ENCODE data around the gene CYP2D6.

Gene CYP2D6

DNA sequence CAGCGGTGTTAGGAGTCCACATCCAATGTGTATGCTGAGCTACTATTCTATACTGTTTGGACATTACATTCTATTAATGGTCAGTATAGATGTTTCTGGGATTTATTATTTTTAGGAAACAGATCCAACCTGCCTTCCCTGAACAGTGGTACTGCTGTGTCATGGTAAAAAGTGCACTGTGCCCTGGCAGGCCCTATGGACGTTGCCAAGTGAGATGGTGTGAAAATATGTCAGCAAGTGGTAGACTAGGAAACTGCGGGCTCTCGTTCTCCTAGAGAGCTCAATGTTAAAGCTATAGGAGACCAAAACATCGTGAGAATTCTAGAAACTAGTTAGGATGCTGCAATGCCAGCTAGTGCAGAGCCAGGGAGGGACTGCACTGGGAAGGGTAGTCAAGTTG, 26.0 kb upstream of the CYP2D6 start:
- Histone ChIP-seq H3K36me3 (ENCODE audit: control insufficient read depth in 1 of 2, insufficient read depth in 2 of 2, low read length in 2 of 2) (peaks cover 10 to 16% of the 10 kb centered on the region in 2 experiments), H2BK12ac (ENCODE audit: low read length) (no peak overlapping the region), H4K8ac (ENCODE audit: low read depth, low read length) (no peak overlapping the region), H3K9me3 (ENCODE audit: insufficient read depth, low read depth, low read length) (peaks cover 2% of the 10 kb centered on the region), H3K4ac (ENCODE audit: low read depth, low read length) (no peak overlapping the region), H3K27me3 (ENCODE audit: insufficient read depth, low read length) (no peaks in the 10 kb centered on the region), H3K27ac (ENCODE audit: low read depth, low read length) (no peak overlapping the region), H2BK5ac (ENCODE audit: low read depth, low read length, poor library complexity) (no peak overlapping the region), H2AFZ (ENCODE audit: insufficient read depth, low read length, poor library complexity) (no peak overlapping the region), H3K14ac (ENCODE audit: low read length) (no peak overlapping the region), H3K9ac (ENCODE audit: low read length) (no peak overlapping the region), H2AK5ac (ENCODE audit: low read length) (no peak overlapping the region), H2BK120ac (ENCODE audit: insufficient read depth, low read length, poor library complexity) (no peak overlapping the region), H4K91ac (ENCODE audit: low read depth, low read length) (no peak overlapping the region), H3K18ac (ENCODE audit: low read length) (no peak overlapping the region), H3K4me1 (ENCODE audit: control insufficient read depth in 1 of 2, insufficient read depth in 2 of 2, low read length in 2 of 2) (no peaks in the 10 kb centered on the region), H3K4me3 (ENCODE audit: low read depth, low read length) (no peak overlapping the region), H4K12ac (ENCODE audit: low read depth, low read length) (no peak overlapping the region), H3K23ac (ENCODE audit: low read length) (no peak overlapping the region), H3K79me1 (ENCODE audit: low read length) (no peaks in the 10 kb centered on the region), H3K79me2 (ENCODE audit: control insufficient read depth, insufficient read depth, low read length, poor library complexity) (no peaks in the 10 kb centered on the region), H3K4me2 (ENCODE audit: low read length) (no peak overlapping the region)
- WGBS (ENCODE audit: extremely low coverage, insufficient coverage, insufficient read length) = no CpG with 5 or more reads among the region's 5 CpGs
- DNase-seq = no peak

DNA sequence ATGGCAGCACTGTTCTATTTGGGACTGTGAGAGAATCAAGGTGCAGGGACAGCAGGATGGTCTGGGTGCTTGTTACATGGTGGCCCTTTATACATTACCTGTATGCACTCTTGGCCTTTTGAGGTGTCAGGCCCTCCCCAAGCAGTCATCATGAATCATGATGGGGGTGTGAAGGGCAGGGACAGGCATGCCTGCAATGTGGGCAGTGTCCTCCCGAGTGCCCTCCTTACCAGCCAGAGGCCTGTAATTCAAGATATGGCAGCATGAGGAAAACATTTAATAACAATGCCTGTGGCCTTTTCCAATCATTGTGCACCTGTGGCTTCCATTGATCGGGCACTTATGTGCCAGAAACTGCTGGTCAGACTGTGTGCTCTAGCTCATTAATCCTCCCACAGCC, 25.5 kb upstream of the CYP2D6 start:
- Histone ChIP-seq H3K14ac (ENCODE audit: low read length) (no peak overlapping the region), H4K91ac (ENCODE audit: low read depth, low read length) (no peak overlapping the region), H3K36me3 (ENCODE audit: control insufficient read depth in 1 of 2, insufficient read depth in 2 of 2, low read length in 2 of 2) (peaks cover 10 to 16% of the 10 kb centered on the region in 2 experiments), H3K4me1 (ENCODE audit: control insufficient read depth in 1 of 2, insufficient read depth in 2 of 2, low read length in 2 of 2) (no peaks in the 10 kb centered on the region), H2BK12ac (ENCODE audit: low read length) (no peak overlapping the region), H3K4me3 (ENCODE audit: low read depth, low read length) (no peak overlapping the region), H3K27me3 (ENCODE audit: insufficient read depth, low read length) (no peaks in the 10 kb centered on the region), H3K79me1 (ENCODE audit: low read length) (no peaks in the 10 kb centered on the region), H3K9me3 (ENCODE audit: insufficient read depth, low read depth, low read length) (peaks cover 2% of the 10 kb centered on the region), H2BK120ac (ENCODE audit: insufficient read depth, low read length, poor library complexity) (no peak overlapping the region), H3K4ac (ENCODE audit: low read depth, low read length) (no peak overlapping the region), H3K9ac (ENCODE audit: low read length) (no peak overlapping the region), H3K27ac (ENCODE audit: low read depth, low read length) (no peak overlapping the region), H3K18ac (ENCODE audit: low read length) (no peak overlapping the region), H4K8ac (ENCODE audit: low read depth, low read length) (no peak overlapping the region), H3K79me2 (ENCODE audit: control insufficient read depth, insufficient read depth, low read length, poor library complexity) (no peaks in the 10 kb centered on the region), H3K4me2 (ENCODE audit: low read length) (no peak overlapping the region), H2AFZ (ENCODE audit: insufficient read depth, low read length, poor library complexity) (no peak overlapping the region), H2BK5ac (ENCODE audit: low read depth, low read length, poor library complexity) (no peak overlapping the region), H4K12ac (ENCODE audit: low read depth, low read length) (no peak overlapping the region), H3K23ac (ENCODE audit: low read length) (no peak overlapping the region), H2AK5ac (ENCODE audit: low read length) (no peak overlapping the region)
- no CpG with 5 or more reads among the region's 2 CpGs for WGBS (ENCODE audit: extremely low coverage, insufficient coverage, insufficient read length)
- DNase-seq = no peak

DNA sequence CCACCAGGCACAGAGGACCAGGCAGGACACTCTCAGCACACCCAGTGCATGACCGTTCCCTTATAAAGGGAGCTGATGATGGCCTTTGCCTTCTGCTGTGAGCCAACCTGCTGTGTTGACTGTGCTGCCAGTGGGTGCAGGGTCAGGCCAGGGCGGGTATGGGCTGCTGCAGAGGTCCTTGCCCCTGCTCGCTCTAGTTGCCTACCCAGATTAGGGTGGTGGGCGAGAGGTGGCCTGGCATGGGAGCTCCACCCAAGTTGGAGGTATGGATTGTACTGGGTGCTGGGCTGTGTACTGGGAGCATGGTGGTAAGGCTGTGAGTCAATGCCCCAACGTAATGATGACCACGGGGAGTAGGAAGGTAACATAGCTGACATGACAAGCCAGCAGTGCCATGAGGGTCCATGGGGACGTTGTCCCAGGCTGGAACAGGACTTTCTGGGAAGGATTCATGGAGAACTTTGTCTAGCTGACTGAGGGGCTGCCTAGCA, 24.5 kb upstream of the CYP2D6 start:
- H3K79me2 ChIP-seq (ENCODE audit: control insufficient read depth, insufficient read depth, low read length, poor library complexity) = no peaks in the 10 kb centered on the region
- H3K14ac ChIP-seq (ENCODE audit: low read length) = no peak overlapping the region
- H3K9ac ChIP-seq (ENCODE audit: low read length) = no peak overlapping the region
- no peaks in the 10 kb centered on the region for H3K79me1 ChIP-seq (ENCODE audit: low read length)
- no peak overlapping the region for H3K18ac ChIP-seq (ENCODE audit: low read length)
- no peak overlapping the region for H2BK5ac ChIP-seq (ENCODE audit: low read depth, low read length, poor library complexity)
- no peaks in the 10 kb centered on the region for H3K4me1 ChIP-seq (ENCODE audit: control insufficient read depth in 1 of 2, insufficient read depth in 2 of 2, low read length in 2 of 2)
- H4K8ac ChIP-seq (ENCODE audit: low read depth, low read length) = no peak overlapping the region
- H3K9me3 ChIP-seq (ENCODE audit: insufficient read depth, low read depth, low read length) = peaks cover 4% of the 10 kb centered on the region
- H4K12ac ChIP-seq (ENCODE audit: low read depth, low read length) = no peak overlapping the region
- no peak for DNase-seq
- no peak overlapping the region for H2AFZ ChIP-seq (ENCODE audit: insufficient read depth, low read length, poor library complexity)
- H2BK12ac ChIP-seq (ENCODE audit: low read length) = no peak overlapping the region
- no peak overlapping the region for H2AK5ac ChIP-seq (ENCODE audit: low read length)
- H2BK120ac ChIP-seq (ENCODE audit: insufficient read depth, low read length, poor library complexity) = no peak overlapping the region
- H3K4me3 ChIP-seq (ENCODE audit: low read depth, low read length) = no peak overlapping the region
- H3K27me3 ChIP-seq (ENCODE audit: insufficient read depth, low read length) = no peaks in the 10 kb centered on the region
- WGBS (ENCODE audit: extremely low coverage, insufficient coverage, insufficient read length) = no CpG with 5 or more reads among the region's 7 CpGs
- H3K23ac ChIP-seq (ENCODE audit: low read length) = no peak overlapping the region
- H3K27ac ChIP-seq (ENCODE audit: low read depth, low read length) = no peak overlapping the region
- H4K91ac ChIP-seq (ENCODE audit: low read depth, low read length) = no peak overlapping the region
- H3K36me3 ChIP-seq (ENCODE audit: control insufficient read depth in 1 of 2, insufficient read depth in 2 of 2, low read length in 2 of 2) = peaks cover 10 to 16% of the 10 kb centered on the region in 2 experiments
- H3K4me2 ChIP-seq (ENCODE audit: low read length) = no peak overlapping the region
- no peak overlapping the region for H3K4ac ChIP-seq (ENCODE audit: low read depth, low read length)

DNA sequence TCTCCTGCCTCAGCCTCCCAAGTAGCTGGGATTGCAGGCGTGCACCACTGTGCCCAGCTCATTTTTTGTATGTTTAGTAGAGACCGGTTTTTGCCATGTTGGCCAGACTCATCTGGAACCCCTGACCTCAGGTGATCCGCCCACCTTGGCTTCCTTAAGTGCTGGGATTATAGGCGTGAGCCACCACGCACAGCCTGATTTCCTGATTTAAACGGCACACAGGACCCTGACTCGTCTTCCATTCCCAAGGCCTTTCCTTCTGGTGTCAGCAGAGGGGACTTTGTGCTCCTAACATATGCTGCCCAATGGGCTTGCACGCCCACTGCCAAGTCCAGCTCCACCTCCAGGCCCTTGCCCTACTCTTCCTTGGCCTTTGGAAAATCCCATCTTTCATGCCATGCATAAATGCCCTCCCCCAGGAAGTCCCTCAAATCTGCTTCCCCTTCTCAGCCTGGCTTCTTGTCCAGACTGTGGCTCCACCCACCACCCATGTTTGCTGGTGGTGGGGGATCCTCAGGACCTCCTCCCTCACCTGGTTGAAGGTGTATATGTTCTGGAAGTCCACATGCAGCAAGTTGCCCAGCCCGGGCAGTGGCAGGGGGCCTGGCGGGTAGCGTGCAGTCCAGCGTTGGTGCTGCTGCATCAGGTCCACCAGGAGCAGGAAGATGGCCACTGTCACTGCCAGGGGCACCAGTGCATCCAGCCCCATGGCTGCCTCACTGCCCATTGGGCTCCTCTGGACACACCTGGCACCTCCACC, 23.9 kb upstream of the CYP2D6 start:
- Histone ChIP-seq H4K91ac (ENCODE audit: low read depth, low read length) (no peak overlapping the region), H3K79me1 (ENCODE audit: low read length) (no peaks in the 10 kb centered on the region), H2AFZ (ENCODE audit: insufficient read depth, low read length, poor library complexity) (no peak overlapping the region), H3K4me1 (ENCODE audit: control insufficient read depth in 1 of 2, insufficient read depth in 2 of 2, low read length in 2 of 2) (no peaks in the 10 kb centered on the region), H3K36me3 (ENCODE audit: control insufficient read depth in 1 of 2, insufficient read depth in 2 of 2, low read length in 2 of 2) (peaks cover 10 to 16% of the 10 kb centered on the region in 2 experiments), H3K14ac (ENCODE audit: low read length) (no peak overlapping the region), H3K23ac (ENCODE audit: low read length) (no peak overlapping the region), H4K8ac (ENCODE audit: low read depth, low read length) (no peak overlapping the region), H3K4ac (ENCODE audit: low read depth, low read length) (no peak overlapping the region), H2BK120ac (ENCODE audit: insufficient read depth, low read length, poor library complexity) (no peak overlapping the region), H3K9me3 (ENCODE audit: insufficient read depth, low read depth, low read length) (peaks cover 4% of the 10 kb centered on the region), H2BK12ac (ENCODE audit: low read length) (no peak overlapping the region), H3K27me3 (ENCODE audit: insufficient read depth, low read length) (no peaks in the 10 kb centered on the region), H3K79me2 (ENCODE audit: control insufficient read depth, insufficient read depth, low read length, poor library complexity) (no peaks in the 10 kb centered on the region), H2BK5ac (ENCODE audit: low read depth, low read length, poor library complexity) (no peak overlapping the region), H2AK5ac (ENCODE audit: low read length) (no peak overlapping the region), H3K4me2 (ENCODE audit: low read length) (no peak overlapping the region), H3K4me3 (ENCODE audit: low read depth, low read length) (no peak overlapping the region), H3K9ac (ENCODE audit: low read length) (no peak overlapping the region), H3K18ac (ENCODE audit: low read length) (no peak overlapping the region), H4K12ac (ENCODE audit: low read depth, low read length) (no peak overlapping the region), H3K27ac (ENCODE audit: low read depth, low read length) (no peak overlapping the region)
- DNase-seq = no peak
- WGBS (ENCODE audit: extremely low coverage, insufficient coverage, insufficient read length) = no CpG with 5 or more reads among the region's 12 CpGs

All from trophoblast cell (in vitro differentiated cells and primary cell).